H1 (cell line): ENCODE results near the gene C6orf163. TPM values are rescaled to one million over a fixed set of nuclear protein-coding genes. Genes with fewer than 3 reads are reported as not detected.

Experiments used
- EGR1 ChIP-seq: IDR thresholded peaks from 2 replicates; pipeline ENCODE4 v1.6.1; 2011; ENCODE audit warnings: low read depth, low read length, borderline replicate concordance
- GTF2F1 ChIP-seq: IDR thresholded peaks from 2 replicates; pipeline ENCODE4 v1.6.1; 2012; ENCODE audit warnings: low read depth, low read length, improper control_type of control experiment, borderline replicate concordance
- SAP30 ChIP-seq: fragments of 300-600 bp; sonication (generic); IDR thresholded peaks from 2 replicates; pipeline ENCODE4 v1.7.1; 2012; ENCODE audit warnings: low read length, moderate library complexity, mild to moderate bottlenecking, inconsistent platforms; ENCODE audit not compliant: insufficient read depth, insufficient replicate concordance
- USF2 ChIP-seq: IDR thresholded peaks from 2 replicates; pipeline ENCODE4 v1.6.1; 2011; ENCODE audit warnings: low read length, improper control_type of control experiment
- polyA plus RNA-seq, 7 experiments: library from polyadenylated mRNA; depleted of rRNA in 3 of 7; stranded (reverse) in 5 of 7; unstranded in 2 of 7; fragments of >200 nt in 5 of 7; fragments of 200-250 nt in 2 of 7; gene quantifications; 1 replicate in 5 of 7; 2 replicates in 1 of 7; 4 replicates in 1 of 7; pipeline versions ENCODE4 v1.2.1 to v1.2.3, GENCODE V29; 2011 to 2013; ENCODE audit warnings: missing spikeins in 2 of 7, mixed read lengths in 2 of 7
- total RNA-seq: library from RNA; stranded (reverse); fragmentation: NEBNext Ultra II Directional; extraction: Animal tissue kit (Norgen Biotek cat#: 25700); gene quantifications from 2 replicates; pipeline ENCODE4 v1.2.1, GENCODE V29; 2021

Gene C6orf163
- total and polyA plus RNA-seq, 2 of the 8 experiments (the other 6 are each of a cell fraction or from before 2014, with no cell fraction given): 0.36 to 1.5 TPM

GRCh38 chr6:87333591-87334181, 10.9 kb upstream of the C6orf163 start (continued):
- no peak for TF ChIP-seq SAP30
- no peak for TF ChIP-seq USF2
- no peak for TF ChIP-seq GTF2F1
- TF ChIP-seq EGR1: no peak
